Right cardiac atrium (tissue), 5 donors: ENCODE results near the gene NFASC. TPM values are rescaled to one million over a fixed set of nuclear protein-coding genes. Genes with fewer than 3 reads are reported as not detected.

Experiments
- ATAC-seq, 2 donors: fragments of 200-7000 bp; cut with Tn5 transposase; one replicate each; pipeline versions ENCODE4 v1.8.0 to v1.9.1; 2020; ENCODE audit warnings: moderate library complexity in 2 of 2, mild to moderate bottlenecking in 1 of 2
- DNase-seq, 3 donors: peaks; one replicate each; pipeline ENCODE4 v3.0.0-alpha.2; 2020
- H3K27ac ChIP-seq: one replicate; pipeline ENCODE4 v1.5.1; 2013; ENCODE audit warnings: mild to moderate bottlenecking, low read length, control low read depth, moderate library complexity
- H3K27me3 ChIP-seq: one replicate; pipeline ENCODE4 v1.6.1; 2013; ENCODE audit not compliant: control insufficient read depth, insufficient read depth
- H3K4me1 ChIP-seq: one replicate; pipeline ENCODE4 v1.6.1; 2013; ENCODE audit warnings: low read length; ENCODE audit not compliant: control insufficient read depth, insufficient read depth
- H3K4me3 ChIP-seq: one replicate; pipeline ENCODE4 v1.5.1; 2013; ENCODE audit warnings: low read length, control low read depth
- H3K9me3 ChIP-seq: one replicate; pipeline ENCODE4 v1.6.1; 2013; ENCODE audit warnings: low read length; ENCODE audit not compliant: control insufficient read depth
- WGBS: extraction: QIAGEN DNeasy Blood & Tissue Kit; methylation state at CpG from one replicate; pipeline ENCODE4 v1.1.7; 2013; 5-methylcytosine and 5-hydroxymethylcytosine counted together
- intact Hi-C, 4 donors: fragments of 100-400 bp; cut with DNase I; formaldehyde crosslinking; loops; one replicate each; pipeline versions ENCODE4 v1.11.0 to v1.14.0; 2022 to 2023
- polyA plus RNA-seq: library from polyadenylated mRNA; stranded (reverse); fragments of 200-250 nt; gene quantifications from one replicate; pipeline ENCODE4 v1.2.3, GENCODE V29; 2013
- total RNA-seq, 4 donors: library from RNA; stranded (reverse); fragmentation: NEBNext Ultra II Directional; extraction: Animal tissue kit (Norgen Biotek cat#: 25700); gene quantifications; one replicate each; pipeline ENCODE4 v1.2.1, GENCODE V29; 2021
- donor health status: healthy with polysubstance abuse.
- donor health status: DM: no; HTN: yes; CAD: no.
- donor health status: DM: no; HTN: no; CAD: no.
- donor health status: DM: no; HTN: yes; CAD: no; lungs with severe emphysema.
- donor health status: DM: yes; HTN: yes; CAD: no.

NFASC gene
- total and polyA plus RNA-seq, 5 donors, result 44.2 to 94.2 (median 63.3) TPM

- intact Hi-C loops, result no loop called here
- 85% methylated on average over 9 of the region's 9 CpGs for WGBS
- H3K4me3 ChIP-seq, result no peak overlapping the region
- ATAC-seq (no peak), DNase-seq (no peak)
- no peaks in the 10 kb centered on the region for H3K9me3 ChIP-seq
- no peaks in the 10 kb centered on the region for H3K4me1 ChIP-seq
- no peak overlapping the region for H3K27ac ChIP-seq
- H3K27me3 ChIP-seq, result no peaks in the 10 kb centered on the region
Measured at GRCh38 chr1:205072286-205072685, 201.6 kb downstream of the NFASC start.

Other genes with a start within 250 kb of the NFASC start
- 10 to 100 TPM in 3 of 4 donors, 1 to 10 TPM in 1; 4.8 to 31.6 (median 22.6) TPM for gene LRRN2, start 185.1 kb upstream of the NFASC start, total RNA-seq
- 20.8 TPM for gene LRRN2, start 185.1 kb upstream of the NFASC start, polyA plus RNA-seq
- 1 to 10 TPM in 3 of 4 donors, under 1 TPM in 1; 0.78 to 1.8 (median 1.4) TPM for gene CNTN2, start 172.3 kb downstream of the NFASC start, total RNA-seq
- gene CNTN2, start 172.3 kb downstream of the NFASC start, polyA plus RNA-seq, result 1.4 TPM
- gene TMEM81, start 213.6 kb downstream of the NFASC start, total RNA-seq, result 1 to 10 TPM; 1.6 to 3.5 (median 2.8) TPM
- 2.6 TPM for gene TMEM81, start 213.6 kb downstream of the NFASC start, polyA plus RNA-seq